GM19193 (cell line): Measurements from ENCODE around the gene KRT5.

ENCODE experiments used
- POLR2A ChIP-seq: IDR thresholded peaks from 4 replicates; pipeline ENCODE4 v1.6.1; 2011; ENCODE audit not compliant: insufficient read depth, insufficient read length; ENCODE audit errors: extremely low read depth

The KRT5 gene

GRCh38 chr12:52529417-52529816 is 9.2 kb upstream of the KRT5 start:
- no peak for TF ChIP-seq POLR2A

- TF ChIP-seq POLR2A, result no peak
These were observed 8.5 kb upstream of the KRT5 start for GRCh38 chr12:52528641-52529143.

- no peak for TF ChIP-seq POLR2A
These were observed 7.1 kb upstream of the KRT5 start for GRCh38 chr12:52527121-52527800.

GRCh38 chr12:52526511-52526951 is 6.3 kb upstream of the KRT5 start:
- no peak for TF ChIP-seq POLR2A

- no peak for TF ChIP-seq POLR2A
These were observed 5.7 kb upstream of the KRT5 start for GRCh38 chr12:52525661-52526499.

GRCh38 chr12:52524898-52525591 is 4.9 kb upstream of the KRT5 start:
- no peak for TF ChIP-seq POLR2A

- no peak for TF ChIP-seq POLR2A
These were observed 4.2 kb upstream of the KRT5 start for GRCh38 chr12:52524241-52524897.

GRCh38 chr12:52523824-52524223 is 3.6 kb upstream of the KRT5 start:
- TF ChIP-seq POLR2A, result no peak

- no peak for TF ChIP-seq POLR2A
These were observed 2.3 kb upstream of the KRT5 start for GRCh38 chr12:52522346-52523011.

- no peak for TF ChIP-seq POLR2A
These were observed 1.5 kb upstream of the KRT5 start for GRCh38 chr12:52521568-52522266.

- TF ChIP-seq POLR2A, result no peak
These were observed 977 bp upstream of the KRT5 start for GRCh38 chr12:52521175-52521567.

- no peak for TF ChIP-seq POLR2A
These were observed 849 bp downstream of the KRT5 start for GRCh38 chr12:52519387-52519703.

- no peak for TF ChIP-seq POLR2A
These were observed 1.4 kb downstream of the KRT5 start for GRCh38 chr12:52518574-52519386.
